HCT116 (cell line): Measurements from ENCODE around the gene ATP8A1. TPM values are rescaled to one million over a fixed set of nuclear protein-coding genes. Genes with fewer than 3 reads are reported as not detected.

Source experiments
- ATAC-seq: fragments of 200-7000 bp; cut with Tn5 transposase; 2 replicates; pipeline ENCODE4 v1.9.1; 2020; ENCODE audit warnings: mild to moderate bottlenecking, moderate library complexity
- BruUV-seq: library from RNA; stranded (reverse); fragments of 400-500 nt; replicated peaks from 2 replicates; lab custom pipeline; 2021; lab: Mats Ljungman, UMichigan
- CTCF ChIA-PET: fragments of 300-600 bp; sonication (Branson Sonifier 250); formaldehyde crosslinking; loops from one replicate; lab custom pipeline; 2021; ENCODE audit warnings: antibody characterized with exemption; lab: Charles Lee
- POLR2A ChIA-PET: fragments of 300-600, 350-600 bp; sonication (Branson Sonifier 250); formaldehyde crosslinking; loops from one replicate; lab custom pipeline; 2021; ENCODE audit warnings: antibody characterized with exemption; lab: Charles Lee
- RAD21 ChIA-PET, 2 experiments: fragments of 300-600 bp; sonication (Branson Sonifier 250); formaldehyde crosslinking; loops; one replicate each; lab custom pipeline; 2023; ENCODE audit warnings: low total read pairs in 2 of 2; ENCODE audit not compliant: uncharacterized antibody in 2 of 2, unreplicated experiment in 2 of 2, low non-redundant PET in 1 of 2; lab: Charles Lee
- DNase-seq: peaks from one replicate; pipeline ENCODE4 v3.0.0-alpha.2; 2010; ENCODE audit warnings: low read depth, low spot score
- H2AFZ ChIP-seq: fragments of 200-600 bp; shearing (Covaris generic), sonication (generic); 2 replicates; pipeline ENCODE4 v1.6.1; 2017; ENCODE audit warnings: low read depth, mixed run types, mixed read lengths, antibody characterized with exemption, low read length; ENCODE audit not compliant: poor library complexity, severe bottlenecking
- H3K27ac ChIP-seq: 2 replicates; pipeline ENCODE4 v1.5.1; 2012; ENCODE audit warnings: low read depth, low read length
- H3K27me3 ChIP-seq: fragments of 200-600 bp; sonication (generic); 2 replicates; pipeline ENCODE4 v1.6.1; 2016; ENCODE audit warnings: mixed run types, low read length, mixed read lengths; ENCODE audit not compliant: insufficient read depth
- H3K36me3 ChIP-seq, 2 experiments: fragments of 200-500 bp in 1 of 2; fragments of 200-600 bp in 1 of 2; sonication (Bioruptor generic) in 1 of 2; sonication (generic) in 1 of 2; 2 replicates each; pipeline versions ENCODE4 v1.5.1 to v1.6.1; 2014 to 2016; ENCODE audit warnings: low read length in 2 of 2, inconsistent platforms in 1 of 2, mixed read lengths in 1 of 2, mixed run types in 1 of 2; ENCODE audit not compliant: insufficient read depth in 2 of 2, control insufficient read depth in 1 of 2
- H3K4me1 ChIP-seq, 2 experiments: fragments of 200-600 bp in 1 of 2; sonication (generic) in 1 of 2; 2 replicates each; pipeline versions ENCODE4 v1.5.1 to v1.6.1; 2012 to 2017; ENCODE audit warnings: low read length in 2 of 2, inconsistent platforms in 1 of 2, mild to moderate bottlenecking in 1 of 2, mixed read lengths in 1 of 2, mixed run types in 1 of 2, moderate library complexity in 1 of 2; ENCODE audit not compliant: insufficient read depth in 2 of 2, control insufficient read depth in 1 of 2
- H3K4me2 ChIP-seq: fragments of 200-600 bp; sonication (generic); 2 replicates; pipeline ENCODE4 v1.6.1; 2017; ENCODE audit warnings: mixed run types, low read length, mixed read lengths
- H3K4me3 ChIP-seq, 2 experiments: fragments of 200-600 bp in 1 of 2; sonication (generic) in 1 of 2; replicated peaks in 1 of 2; 2 replicates each; pipeline ENCODE4 v1.5.1; 2011 to 2016; ENCODE audit warnings: low read length in 2 of 2, control low read depth in 1 of 2, low read depth in 1 of 2, mild to moderate bottlenecking in 1 of 2, mixed read lengths in 1 of 2, mixed run types in 1 of 2
- H3K79me2 ChIP-seq: fragments of 200-600 bp; sonication (generic); 2 replicates; pipeline ENCODE4 v1.6.1; 2017; ENCODE audit warnings: mild to moderate bottlenecking, mixed run types, low read length, moderate library complexity, mixed read lengths; ENCODE audit not compliant: insufficient read depth
- H3K9ac ChIP-seq: fragments of 200-600 bp; sonication (generic); 2 replicates; pipeline ENCODE4 v1.6.1; 2016; ENCODE audit warnings: low read length, mixed read lengths
- H3K9me2 ChIP-seq: fragments of 200-600 bp; sonication (generic), shearing (Covaris generic); 2 replicates; pipeline ENCODE4 v1.6.1; 2017; ENCODE audit warnings: mixed run types, mild to moderate bottlenecking, moderate library complexity; ENCODE audit not compliant: insufficient read depth
- H3K9me3 ChIP-seq, 2 experiments: fragments of 200-500 bp in 1 of 2; fragments of 200-600 bp in 1 of 2; sonication (Bioruptor generic) in 1 of 2; sonication (generic) in 1 of 2; 2 replicates each; pipeline ENCODE4 v1.6.1; 2014 to 2017; ENCODE audit warnings: low read length in 2 of 2, mixed read lengths in 2 of 2, inconsistent platforms in 1 of 2, low read depth in 1 of 2, mild to moderate bottlenecking in 1 of 2, mixed run types in 1 of 2, moderate library complexity in 1 of 2; ENCODE audit not compliant: control insufficient read depth in 1 of 2, insufficient read depth in 1 of 2
- H4K20me1 ChIP-seq: fragments of 200-600 bp; sonication (generic), shearing (Covaris generic); 2 replicates; pipeline ENCODE4 v1.6.1; 2017; ENCODE audit warnings: mixed run types, mild to moderate bottlenecking, moderate library complexity; ENCODE audit not compliant: insufficient read depth
- EZH2 ChIP-seq: fragments of 200-600 bp; sonication (generic); IDR thresholded peaks from 2 replicates; pipeline ENCODE4 v1.6.1; 2017; ENCODE audit warnings: antibody characterized with exemption, mixed run types
- JUND ChIP-seq: IDR thresholded peaks from 2 replicates; pipeline ENCODE4 v1.6.1; 2012
- POLR2AphosphoS5 ChIP-seq: IDR thresholded peaks from 2 replicates; pipeline ENCODE4 v1.6.1; 2011; ENCODE audit warnings: mild to moderate bottlenecking, low read depth, low read length, moderate library complexity
- SP1 ChIP-seq: IDR thresholded peaks from 2 replicates; pipeline ENCODE4 v1.6.1; 2012; ENCODE audit warnings: low read depth
- SRF ChIP-seq: IDR thresholded peaks from 2 replicates; pipeline ENCODE4 v1.6.1; 2012; ENCODE audit warnings: low read depth
- TCF7L2 ChIP-seq: IDR thresholded peaks from 2 replicates; pipeline ENCODE4 v1.7.0; 2011; ENCODE audit warnings: borderline replicate concordance, inconsistent platforms; ENCODE audit not compliant: insufficient read depth, insufficient read length; ENCODE audit errors: extremely low read depth
- ZNF274 ChIP-seq: fragments of 200-500 bp; sonication (Bioruptor generic); IDR thresholded peaks from 2 replicates; pipeline ENCODE4 v1.6.1; 2014; ENCODE audit warnings: mild to moderate bottlenecking, low read depth, low read length, inconsistent platforms
- intact Hi-C: fragments of 100-400 bp; cut with micrococcal nuclease; formaldehyde crosslinking; loops from 2 replicates; pipeline ENCODE4 v1.10.0; 2022
- total RNA-seq: library from RNA; stranded (reverse); gene quantifications from one replicate; pipeline ENCODE4 v1.2.1, GENCODE V29; 2021; ENCODE audit not compliant: unreplicated experiment
- TF ChIP-seq, protein P1 (sequence below): IDR thresholded peaks from 2 replicates; pipeline ENCODE4 v1.6.1; 2012; ENCODE audit warnings: low read depth
- TF ChIP-seq, protein P2 (sequence below): IDR thresholded peaks from 2 replicates; pipeline ENCODE4 v1.6.1; 2012
- TF ChIP-seq, protein P3 (sequence below): IDR thresholded peaks from 2 replicates; pipeline ENCODE4 v1.6.1; 2011; ENCODE audit warnings: mild to moderate bottlenecking, low read length, moderate library complexity; ENCODE audit not compliant: insufficient replicate concordance; ENCODE audit errors: extremely low read depth

The ATP8A1 gene
- total RNA-seq, 1 experiment from 2014 or later = 1.9 TPM

DNA sequence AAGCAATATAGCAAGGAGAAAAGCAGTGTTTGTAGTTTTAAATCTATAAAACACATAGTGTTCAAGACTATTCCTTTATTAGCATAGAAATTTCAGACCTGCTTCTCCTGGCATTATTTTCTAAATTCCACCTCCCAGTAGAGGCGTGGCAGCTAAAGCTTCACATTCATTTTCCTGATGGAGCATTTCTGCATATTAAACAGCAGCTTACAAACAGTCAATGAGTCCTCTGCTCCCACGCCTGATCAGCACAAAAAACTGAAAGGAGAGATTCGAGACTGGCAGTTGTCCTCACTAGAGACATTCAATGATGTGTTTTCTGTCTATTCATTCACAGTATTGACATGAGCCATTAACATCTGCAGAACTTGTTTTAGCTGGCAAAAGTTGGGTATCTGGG lies 198.2 kb downstream of the ATP8A1 start (continued):
- TF ChIP-seq, protein P1, sequence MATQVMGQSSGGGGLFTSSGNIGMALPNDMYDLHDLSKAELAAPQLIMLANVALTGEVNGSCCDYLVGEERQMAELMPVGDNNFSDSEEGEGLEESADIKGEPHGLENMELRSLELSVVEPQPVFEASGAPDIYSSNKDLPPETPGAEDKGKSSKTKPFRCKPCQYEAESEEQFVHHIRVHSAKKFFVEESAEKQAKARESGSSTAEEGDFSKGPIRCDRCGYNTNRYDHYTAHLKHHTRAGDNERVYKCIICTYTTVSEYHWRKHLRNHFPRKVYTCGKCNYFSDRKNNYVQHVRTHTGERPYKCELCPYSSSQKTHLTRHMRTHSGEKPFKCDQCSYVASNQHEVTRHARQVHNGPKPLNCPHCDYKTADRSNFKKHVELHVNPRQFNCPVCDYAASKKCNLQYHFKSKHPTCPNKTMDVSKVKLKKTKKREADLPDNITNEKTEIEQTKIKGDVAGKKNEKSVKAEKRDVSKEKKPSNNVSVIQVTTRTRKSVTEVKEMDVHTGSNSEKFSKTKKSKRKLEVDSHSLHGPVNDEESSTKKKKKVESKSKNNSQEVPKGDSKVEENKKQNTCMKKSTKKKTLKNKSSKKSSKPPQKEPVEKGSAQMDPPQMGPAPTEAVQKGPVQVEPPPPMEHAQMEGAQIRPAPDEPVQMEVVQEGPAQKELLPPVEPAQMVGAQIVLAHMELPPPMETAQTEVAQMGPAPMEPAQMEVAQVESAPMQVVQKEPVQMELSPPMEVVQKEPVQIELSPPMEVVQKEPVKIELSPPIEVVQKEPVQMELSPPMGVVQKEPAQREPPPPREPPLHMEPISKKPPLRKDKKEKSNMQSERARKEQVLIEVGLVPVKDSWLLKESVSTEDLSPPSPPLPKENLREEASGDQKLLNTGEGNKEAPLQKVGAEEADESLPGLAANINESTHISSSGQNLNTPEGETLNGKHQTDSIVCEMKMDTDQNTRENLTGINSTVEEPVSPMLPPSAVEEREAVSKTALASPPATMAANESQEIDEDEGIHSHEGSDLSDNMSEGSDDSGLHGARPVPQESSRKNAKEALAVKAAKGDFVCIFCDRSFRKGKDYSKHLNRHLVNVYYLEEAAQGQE = no peak
- no peak for TF ChIP-seq ZNF274
- TF ChIP-seq, all 23 proteins: peak for 0

DNA sequence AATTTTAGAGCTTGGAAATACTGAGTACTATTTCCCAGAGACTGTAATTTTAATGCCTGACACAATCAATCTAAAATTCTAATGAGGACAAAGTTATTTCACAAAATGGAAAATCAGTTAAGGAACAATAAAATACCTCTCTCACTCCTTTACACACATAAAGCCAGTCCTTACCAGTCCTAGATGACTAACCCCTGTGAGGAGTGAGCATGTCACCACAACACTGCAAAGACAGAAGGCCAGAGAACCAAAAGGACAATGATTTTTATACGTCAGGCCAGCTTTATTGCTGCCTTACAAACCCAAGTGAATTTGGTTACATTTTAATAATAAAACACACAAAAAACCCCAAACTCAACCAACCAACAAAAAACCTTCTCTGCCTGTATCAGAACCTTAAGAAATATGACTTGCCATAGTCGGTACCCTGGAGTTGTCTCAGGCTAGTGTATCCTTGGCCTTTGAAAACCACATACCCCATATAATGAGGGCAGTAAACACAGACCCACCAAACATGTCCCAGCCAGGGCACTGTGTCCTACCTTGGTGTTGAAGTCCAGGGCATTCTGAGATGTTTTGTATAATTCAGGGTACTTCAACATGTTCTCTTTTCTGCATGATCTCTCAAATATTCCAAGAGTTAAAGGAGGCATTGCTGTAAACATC lies 202.0 kb downstream of the ATP8A1 start:
- Histone ChIP-seq H3K9me2 (no peaks in the 10 kb centered on the region), H4K20me1 (no peaks in the 10 kb centered on the region), H3K4me1 (no peaks in the 10 kb centered on the region), H3K79me2 (no peaks in the 10 kb centered on the region), H3K27ac (no peak overlapping the region), H3K4me3 (no peak overlapping the region), H3K9ac (no peak overlapping the region), H3K36me3 (no peaks in the 10 kb centered on the region), H3K27me3 (no peaks in the 10 kb centered on the region), H3K9me3 (no peaks in the 10 kb centered on the region), H3K4me2 (no peak overlapping the region), H2AFZ (no peak overlapping the region)
- BruUV-seq = no TSS peak
- TF ChIP-seq TCF7L2 (no peak), POLR2AphosphoS5 (no peak), JUND (no peak), SRF (no peak), EZH2 (no peak), SP1 (no peak)
- TF ChIP-seq, protein P2, sequence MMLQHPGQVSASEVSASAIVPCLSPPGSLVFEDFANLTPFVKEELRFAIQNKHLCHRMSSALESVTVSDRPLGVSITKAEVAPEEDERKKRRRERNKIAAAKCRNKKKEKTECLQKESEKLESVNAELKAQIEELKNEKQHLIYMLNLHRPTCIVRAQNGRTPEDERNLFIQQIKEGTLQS = no peak
- TF ChIP-seq, protein P3, sequence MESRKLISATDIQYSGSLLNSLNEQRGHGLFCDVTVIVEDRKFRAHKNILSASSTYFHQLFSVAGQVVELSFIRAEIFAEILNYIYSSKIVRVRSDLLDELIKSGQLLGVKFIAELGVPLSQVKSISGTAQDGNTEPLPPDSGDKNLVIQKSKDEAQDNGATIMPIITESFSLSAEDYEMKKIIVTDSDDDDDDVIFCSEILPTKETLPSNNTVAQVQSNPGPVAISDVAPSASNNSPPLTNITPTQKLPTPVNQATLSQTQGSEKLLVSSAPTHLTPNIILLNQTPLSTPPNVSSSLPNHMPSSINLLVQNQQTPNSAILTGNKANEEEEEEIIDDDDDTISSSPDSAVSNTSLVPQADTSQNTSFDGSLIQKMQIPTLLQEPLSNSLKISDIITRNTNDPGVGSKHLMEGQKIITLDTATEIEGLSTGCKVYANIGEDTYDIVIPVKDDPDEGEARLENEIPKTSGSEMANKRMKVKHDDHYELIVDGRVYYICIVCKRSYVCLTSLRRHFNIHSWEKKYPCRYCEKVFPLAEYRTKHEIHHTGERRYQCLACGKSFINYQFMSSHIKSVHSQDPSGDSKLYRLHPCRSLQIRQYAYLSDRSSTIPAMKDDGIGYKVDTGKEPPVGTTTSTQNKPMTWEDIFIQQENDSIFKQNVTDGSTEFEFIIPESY = no peak
- RAD21 ChIA-PET = no interaction called here
- POLR2A ChIA-PET = no interaction called here
- no peak for DNase-seq
- intact Hi-C loops = no loop called here
- CTCF ChIA-PET = no interaction called here
- no peak for ATAC-seq
